A673 (cell line): ENCODE data around the gene TRMT2B.

ENCODE experiments used
- EZH2 ChIP-seq: fragments of 200-600 bp; sonication (generic); IDR thresholded peaks from 2 replicates; pipeline ENCODE4 v1.6.1; 2017; ENCODE audit warnings: borderline replicate concordance, low read depth, mild to moderate bottlenecking, mixed read lengths, antibody characterized with exemption, low read length; ENCODE audit not compliant: poor library complexity, severe bottlenecking
- TF ChIP-seq, protein P1 (sequence below): fragments of 300-800, 200-600 bp; sonication (generic); conservative IDR thresholded peaks from 2 replicates; pipeline ENCODE4 v1.5.1; 2017; ENCODE audit warnings: low read depth, mild to moderate bottlenecking, antibody characterized with exemption, low read length, moderate library complexity, mixed read lengths

DNA sequence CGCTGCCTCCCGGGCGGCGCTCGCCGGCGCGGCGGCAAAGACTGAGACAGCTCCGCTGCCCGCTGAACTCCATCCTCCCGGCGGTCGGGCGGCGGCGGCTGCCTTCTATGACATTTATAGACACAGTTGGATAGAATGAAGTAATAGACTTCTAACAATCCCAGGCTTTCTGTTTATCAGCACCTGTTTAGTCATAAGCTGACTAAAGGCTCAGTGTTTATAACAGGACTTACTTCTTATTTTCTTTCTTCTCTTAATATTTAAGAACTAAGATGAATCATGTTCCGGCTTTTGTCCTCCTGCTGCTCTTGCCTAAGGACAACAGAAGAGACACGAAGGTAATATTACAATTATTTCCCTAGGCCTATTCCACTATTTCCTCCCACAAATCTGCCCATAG is 78.5 kb downstream of the TRMT2B start:
- TF ChIP-seq, protein P1, sequence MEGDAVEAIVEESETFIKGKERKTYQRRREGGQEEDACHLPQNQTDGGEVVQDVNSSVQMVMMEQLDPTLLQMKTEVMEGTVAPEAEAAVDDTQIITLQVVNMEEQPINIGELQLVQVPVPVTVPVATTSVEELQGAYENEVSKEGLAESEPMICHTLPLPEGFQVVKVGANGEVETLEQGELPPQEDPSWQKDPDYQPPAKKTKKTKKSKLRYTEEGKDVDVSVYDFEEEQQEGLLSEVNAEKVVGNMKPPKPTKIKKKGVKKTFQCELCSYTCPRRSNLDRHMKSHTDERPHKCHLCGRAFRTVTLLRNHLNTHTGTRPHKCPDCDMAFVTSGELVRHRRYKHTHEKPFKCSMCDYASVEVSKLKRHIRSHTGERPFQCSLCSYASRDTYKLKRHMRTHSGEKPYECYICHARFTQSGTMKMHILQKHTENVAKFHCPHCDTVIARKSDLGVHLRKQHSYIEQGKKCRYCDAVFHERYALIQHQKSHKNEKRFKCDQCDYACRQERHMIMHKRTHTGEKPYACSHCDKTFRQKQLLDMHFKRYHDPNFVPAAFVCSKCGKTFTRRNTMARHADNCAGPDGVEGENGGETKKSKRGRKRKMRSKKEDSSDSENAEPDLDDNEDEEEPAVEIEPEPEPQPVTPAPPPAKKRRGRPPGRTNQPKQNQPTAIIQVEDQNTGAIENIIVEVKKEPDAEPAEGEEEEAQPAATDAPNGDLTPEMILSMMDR: no peak
- TF ChIP-seq EZH2: no peak
